H1 (cell line): ENCODE data around the gene USP3. TPM values are rescaled to one million over a fixed set of nuclear protein-coding genes. Genes with fewer than 3 reads are reported as not detected.

Source experiments
- CTCF ChIA-PET: fragments of 300-600 bp; sonication (Branson Sonifier 250); formaldehyde crosslinking; loops from one replicate; lab custom pipeline; 2021; ENCODE audit not compliant: partially characterized antibody; lab: Charles Lee
- POLR2A ChIA-PET: fragments of 300-600 bp; sonication (Branson Sonifier 250); formaldehyde crosslinking; loops from one replicate; lab custom pipeline; 2021; ENCODE audit warnings: inconsistent platforms; ENCODE audit not compliant: partially characterized antibody; lab: Charles Lee
- DNase-seq, 2 experiments: peaks; one replicate each; pipeline versions ENCODE4 v3.0.0 to v3.0.0-alpha.2; 2010 to 2022; ENCODE audit warnings: low spot score in 2 of 2, low read depth in 1 of 2, mixed read lengths in 1 of 2
- FAIRE-seq: peaks from 2 replicates; lab custom pipeline; 2011; peaks lifted over from hg19 to GRCh38; lab: Jason Lieb, UNC
- H2AFZ ChIP-seq: 2 replicates; pipeline ENCODE4 v1.8.1; 2012; ENCODE audit warnings: low read length, inconsistent platforms
- H2AK5ac ChIP-seq: 2 replicates; pipeline ENCODE4 v1.6.1; 2013; ENCODE audit warnings: low read depth, low read length
- H2BK120ac ChIP-seq: replicated peaks from 2 replicates; pipeline ENCODE3; 2013; ENCODE audit warnings: low read depth, low read length, inconsistent platforms
- H2BK12ac ChIP-seq: 2 replicates; pipeline ENCODE4 v1.6.1; 2013; ENCODE audit warnings: low read depth, low read length
- H2BK15ac ChIP-seq: 2 replicates; pipeline ENCODE4 v1.6.1; 2013; ENCODE audit warnings: low read length
- H2BK20ac ChIP-seq: 2 replicates; pipeline ENCODE4 v1.6.1; 2013; ENCODE audit warnings: low read length
- H2BK5ac ChIP-seq: 2 replicates; pipeline ENCODE4 v1.6.1; 2013; ENCODE audit warnings: low read depth, low read length
- H3K14ac ChIP-seq: 2 replicates; pipeline ENCODE4 v1.6.1; 2013; ENCODE audit warnings: inconsistent platforms; ENCODE audit not compliant: insufficient read length
- H3K18ac ChIP-seq: 2 replicates; pipeline ENCODE4 v1.6.1; 2013; ENCODE audit warnings: low read length; ENCODE audit errors: extremely low read depth
- H3K23ac ChIP-seq: 2 replicates; pipeline ENCODE4 v1.6.1; 2013; ENCODE audit warnings: inconsistent platforms; ENCODE audit not compliant: insufficient read length
- H3K23me2 ChIP-seq: 2 replicates; pipeline ENCODE4 v1.6.1; 2013; ENCODE audit warnings: low read depth, low read length
- H3K27ac ChIP-seq: 2 replicates; pipeline ENCODE4 v1.6.1; 2011; ENCODE audit warnings: low read depth, low read length, inconsistent platforms
- H3K27me3 ChIP-seq, 4 experiments: replicated peaks in 1 of 4; 1 replicate in 1 of 4; 2 replicates in 3 of 4; pipeline versions ENCODE4 v1.6.1 to v1.8.1; 2011 to 2013; ENCODE audit warnings: low read length in 3 of 4, mild to moderate bottlenecking in 3 of 4, inconsistent platforms in 2 of 4, mixed read lengths in 2 of 4, moderate library complexity in 1 of 4; ENCODE audit not compliant: control insufficient read depth in 3 of 4, insufficient read depth in 3 of 4; ENCODE audit errors: extremely low read depth in 1 of 4
- H3K36me3 ChIP-seq, 4 experiments: 2 replicates each; pipeline versions ENCODE4 v1.6.1 to v1.8.1; 2011 to 2013; ENCODE audit warnings: mild to moderate bottlenecking in 4 of 4, low read length in 3 of 4, moderate library complexity in 2 of 4, control low read depth in 1 of 4, inconsistent platforms in 1 of 4; ENCODE audit not compliant: insufficient read depth in 4 of 4, control insufficient read depth in 2 of 4
- H3K4ac ChIP-seq: replicated peaks from 2 replicates; pipeline ENCODE3; 2013; ENCODE audit warnings: low read length, low read depth, mixed read lengths, inconsistent platforms; ENCODE audit not compliant: insufficient read length
- H3K4me1 ChIP-seq, 4 experiments: replicated peaks in 1 of 4; 1 replicate in 1 of 4; 2 replicates in 3 of 4; pipeline versions ENCODE4 v1.6.1 to v1.8.1; 2011 to 2013; ENCODE audit warnings: low read length in 3 of 4, inconsistent platforms in 2 of 4, mixed read lengths in 1 of 4; ENCODE audit not compliant: insufficient read depth in 4 of 4, control insufficient read depth in 3 of 4
- H3K4me2 ChIP-seq, 2 experiments: 2 replicates each; pipeline versions ENCODE4 v1.6.1 to v1.8.1; 2011 to 2013; ENCODE audit warnings: low read depth in 2 of 2, low read length in 2 of 2, control low read depth in 1 of 2, inconsistent platforms in 1 of 2, mild to moderate bottlenecking in 1 of 2; ENCODE audit not compliant: insufficient read depth in 1 of 2
- H3K4me3 ChIP-seq, 4 experiments: fragments of 200-600, 300-600 bp in 1 of 4; sonication (generic), shearing (Covaris generic), sonication (Bioruptor Twin) in 1 of 4; 2 replicates each; pipeline versions ENCODE4 v1.5.1 to v1.8.1; 2011 to 2016; ENCODE audit warnings: low read length in 4 of 4, low read depth in 3 of 4, control low read depth in 2 of 4, inconsistent platforms in 2 of 4, mild to moderate bottlenecking in 2 of 4, mixed read lengths in 1 of 4, moderate library complexity in 1 of 4; ENCODE audit not compliant: insufficient read depth in 2 of 4; ENCODE audit errors: extremely low read depth in 1 of 4
- H3K56ac ChIP-seq: replicated peaks from 2 replicates; pipeline ENCODE3; 2013; ENCODE audit warnings: low read depth, mild to moderate bottlenecking, mixed read lengths, low read length, inconsistent platforms; ENCODE audit not compliant: insufficient read length
- H3K79me1 ChIP-seq: 2 replicates; pipeline ENCODE4 v1.6.1; 2013; ENCODE audit warnings: low read depth, low read length, control low read depth
- H3K79me2 ChIP-seq, 2 experiments: 2 replicates each; pipeline versions ENCODE4 v1.6.1 to v1.8.1; 2012 to 2013; ENCODE audit warnings: low read length in 2 of 2, mild to moderate bottlenecking in 2 of 2, inconsistent platforms in 1 of 2; ENCODE audit not compliant: insufficient read depth in 2 of 2, control insufficient read depth in 1 of 2
- H3K9ac ChIP-seq, 4 experiments: replicated peaks in 1 of 4; 1 replicate in 1 of 4; 2 replicates in 3 of 4; pipeline versions ENCODE4 v1.6.1 to v1.8.1; 2011 to 2013; ENCODE audit warnings: low read depth in 3 of 4, low read length in 3 of 4, control low read depth in 2 of 4, mild to moderate bottlenecking in 2 of 4, moderate library complexity in 2 of 4, inconsistent platforms in 1 of 4; ENCODE audit errors: extremely low read depth in 1 of 4
- H3K9me3 ChIP-seq, 2 experiments: 2 replicates each; pipeline versions ENCODE4 v1.6.1 to v1.8.1; 2012 to 2013; ENCODE audit warnings: mild to moderate bottlenecking in 2 of 2, moderate library complexity in 2 of 2, control low read depth in 1 of 2, inconsistent platforms in 1 of 2, low read depth in 1 of 2, low read length in 1 of 2, mixed read lengths in 1 of 2; ENCODE audit not compliant: insufficient read depth in 2 of 2
- H4K20me1 ChIP-seq, 2 experiments: replicated peaks in 1 of 2; 2 replicates each; pipeline versions ENCODE3 to v1.8.1; 2011 to 2013; ENCODE audit warnings: inconsistent platforms in 2 of 2, low read length in 2 of 2, mild to moderate bottlenecking in 1 of 2; ENCODE audit not compliant: insufficient read depth in 2 of 2, control insufficient read depth in 1 of 2
- H4K5ac ChIP-seq: 2 replicates; pipeline ENCODE4 v1.6.1; 2013; ENCODE audit warnings: low read length, low read depth, mixed read lengths, inconsistent platforms; ENCODE audit not compliant: insufficient read length
- H4K8ac ChIP-seq: 2 replicates; pipeline ENCODE4 v1.8.0; 2013; ENCODE audit warnings: mild to moderate bottlenecking, moderate library complexity, low read length, inconsistent platforms; ENCODE audit not compliant: insufficient read depth; ENCODE audit errors: extremely low read depth
- H4K91ac ChIP-seq: replicated peaks from 2 replicates; pipeline ENCODE3; 2013; ENCODE audit warnings: low read length, mixed read lengths, inconsistent platforms; ENCODE audit not compliant: insufficient read length
- WGBS, 2 experiments: shearing (Covaris generic) in 1 of 2; methylation state at CpG; one replicate each; pipeline versions ENCODE4 v1.1.6 to v1.1.7; 2013 to 2015; ENCODE audit warnings: low lambda C conversion rate in 2 of 2, mixed read lengths in 2 of 2, inconsistent platforms in 1 of 2, low coverage in 1 of 2, missing lambda C conversion rate in 1 of 2; ENCODE audit not compliant: insufficient replicate concordance in 2 of 2, insufficient coverage in 1 of 2, insufficient read length in 1 of 2; ENCODE audit errors: extremely low coverage in 1 of 2, missing lambda C conversion rate in 1 of 2; 5-methylcytosine and 5-hydroxymethylcytosine counted together
- polyA plus RNA-seq, 7 experiments: library from polyadenylated mRNA; depleted of rRNA in 3 of 7; stranded (reverse) in 5 of 7; unstranded in 2 of 7; fragments of >200 nt in 5 of 7; fragments of 200-250 nt in 2 of 7; gene quantifications; 1 replicate in 5 of 7; 2 replicates in 1 of 7; 4 replicates in 1 of 7; pipeline versions ENCODE4 v1.2.1 to v1.2.3, GENCODE V29; 2011 to 2013; ENCODE audit warnings: missing spikeins in 2 of 7, mixed read lengths in 2 of 7
- total RNA-seq: library from RNA; stranded (reverse); fragmentation: NEBNext Ultra II Directional; extraction: Animal tissue kit (Norgen Biotek cat#: 25700); gene quantifications from 2 replicates; pipeline ENCODE4 v1.2.1, GENCODE V29; 2021

Gene USP3
- total and polyA plus RNA-seq, 2 of the 8 experiments (the other 6 are each of a cell fraction or from before 2014, with no cell fraction given), result 15.5 to 16.2 TPM

DNA sequence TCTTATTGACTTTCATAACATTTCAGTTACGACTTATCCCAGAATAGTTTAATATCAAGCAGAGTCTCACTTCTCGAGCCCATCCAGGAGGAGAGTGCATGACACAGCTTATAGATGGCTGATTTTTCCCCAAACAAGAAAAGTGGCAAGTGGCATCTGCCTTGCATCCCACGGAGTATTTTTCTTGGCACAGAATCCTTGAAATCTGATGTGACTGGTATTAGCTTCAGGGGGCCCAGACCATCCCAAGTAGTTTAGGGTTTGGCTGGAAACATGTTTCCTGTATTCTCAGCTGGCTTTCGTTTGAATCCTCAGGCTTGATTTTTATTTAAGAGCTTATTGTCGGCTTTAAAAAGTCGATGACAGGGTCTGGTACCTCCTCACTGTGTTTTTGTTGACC, 72.0 kb downstream of the USP3 start:
- H3K4me3 ChIP-seq, result no peak overlapping the region
- H3K18ac ChIP-seq, result no peak overlapping the region
- no peak overlapping the region for H4K5ac ChIP-seq
- no peak overlapping the region for H2AFZ ChIP-seq
- no peaks in the 10 kb centered on the region for H3K4me1 ChIP-seq
- H4K20me1 ChIP-seq, result no peaks in the 10 kb centered on the region
- FAIRE-seq (no peak), DNase-seq (no peak)
- no peak overlapping the region for H3K27ac ChIP-seq
- H3K79me2 ChIP-seq, result no peaks in the 10 kb centered on the region
- H2AK5ac ChIP-seq, result no peak overlapping the region
- H2BK5ac ChIP-seq, result no peak overlapping the region
- H3K27me3 ChIP-seq, result no peaks in the 10 kb centered on the region
- H2BK120ac ChIP-seq, result no peak overlapping the region
- 92% methylated on average over 6 of the region's 6 CpGs; no CpG with 5 or more reads in 1 of the 2 experiments for WGBS, 2 experiments
- no peak overlapping the region for H3K56ac ChIP-seq
- ChIA-PET CTCF (interaction anchor here (0.9 to 1.6 kb wide), 3 partner anchors 12 to 493 kb away, joined by 3 read pairs; no protein-coding TSS in a partner anchor), POLR2A (no interaction called here)
- no peaks in the 10 kb centered on the region for H3K79me1 ChIP-seq
- no peak overlapping the region for H2BK12ac ChIP-seq
- no peak overlapping the region for H2BK15ac ChIP-seq
- no peak overlapping the region for H3K9ac ChIP-seq
- no peaks in the 10 kb centered on the region for H3K23me2 ChIP-seq
- no peak overlapping the region for H3K4ac ChIP-seq
- H2BK20ac ChIP-seq, result no peak overlapping the region
- H4K91ac ChIP-seq, result no peak overlapping the region
- H3K14ac ChIP-seq, result no peak overlapping the region
- H3K23ac ChIP-seq, result no peak overlapping the region
- no peak overlapping the region for H3K4me2 ChIP-seq
- H3K9me3 ChIP-seq, result no peaks in the 10 kb centered on the region
- H3K36me3 ChIP-seq, result peaks cover 0 to 2% (median 0%) of the 10 kb centered on the region in 4 experiments; a peak in 2 of 8 replicates
- H4K8ac ChIP-seq, result no peak overlapping the region
